ENCODE measurements around the gene LLGL2.

The LLGL2 gene

GRCh38 chr17:75561927-75562603 lies 36.6 kb downstream of the LLGL2 start:
- H3K4me3 ChIP-seq (ENCODE audit: low read depth, low read length) = no peak overlapping the region
- peak; percentile 22 for DNase-seq (ENCODE audit: low read depth)
- TF ChIP-seq CTCF (IDR thresholded peaks at IDR 0.05; ENCODE audit: low read depth, low read length, missing control alignments) = no peak
- in situ Hi-C loops (cut with HindIII; ENCODE audit: low sequenced_read_pairs) = no loop called here

- in situ Hi-C loops (cut with HindIII; ENCODE audit: low sequenced_read_pairs) = no loop called here
- H3K4me3 ChIP-seq (ENCODE audit: low read depth, low read length) = no peak overlapping the region
- no peak for DNase-seq (ENCODE audit: low read depth)
- no peak for TF ChIP-seq CTCF (IDR thresholded peaks at IDR 0.05; ENCODE audit: low read depth, low read length, missing control alignments)
These were observed 37.7 kb downstream of the LLGL2 start for GRCh38 chr17:75563063-75563758.

GRCh38 chr17:75564195-75564594 lies 38.7 kb downstream of the LLGL2 start:
- H3K4me3 ChIP-seq (ENCODE audit: low read depth, low read length) = no peak overlapping the region
- in situ Hi-C loops (cut with HindIII; ENCODE audit: low sequenced_read_pairs) = no loop called here
- DNase-seq (ENCODE audit: low read depth) = no peak

DNA sequence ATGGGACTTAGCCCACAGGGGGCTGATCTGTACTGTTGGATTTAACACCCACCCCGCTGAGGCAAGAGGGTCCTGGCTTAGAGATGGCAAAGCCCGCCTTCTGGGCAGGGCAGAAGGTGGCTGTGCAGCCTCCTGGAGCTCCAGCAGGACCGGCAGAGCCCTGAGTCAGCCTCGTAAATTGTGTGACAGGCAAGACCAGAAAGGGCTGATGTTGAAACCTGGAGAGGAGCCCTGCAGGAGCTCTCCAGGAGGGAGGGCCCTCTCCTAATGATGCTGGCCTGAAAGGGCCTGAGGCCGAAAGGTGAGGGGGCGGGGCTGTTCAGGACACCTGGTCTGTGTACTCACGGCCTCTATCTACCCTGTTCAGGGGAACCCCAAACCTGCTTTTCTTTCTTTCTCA lies 39.6 kb downstream of the LLGL2 start:
- in situ Hi-C loops (cut with HindIII; ENCODE audit: low sequenced_read_pairs) = no loop called here
- no peak for DNase-seq (ENCODE audit: low read depth)
- H3K4me3 ChIP-seq (ENCODE audit: low read depth, low read length) = no peak overlapping the region
- TF ChIP-seq CTCF (IDR thresholded peaks at IDR 0.05; ENCODE audit: low read depth, low read length, missing control alignments) = no peak

More at GRCh38 chr17:75564195-75564594, 38.7 kb downstream of the LLGL2 start:
- TF ChIP-seq CTCF (IDR thresholded peaks at IDR 0.05; ENCODE audit: low read depth, low read length, missing control alignments) = no peak

DNA sequence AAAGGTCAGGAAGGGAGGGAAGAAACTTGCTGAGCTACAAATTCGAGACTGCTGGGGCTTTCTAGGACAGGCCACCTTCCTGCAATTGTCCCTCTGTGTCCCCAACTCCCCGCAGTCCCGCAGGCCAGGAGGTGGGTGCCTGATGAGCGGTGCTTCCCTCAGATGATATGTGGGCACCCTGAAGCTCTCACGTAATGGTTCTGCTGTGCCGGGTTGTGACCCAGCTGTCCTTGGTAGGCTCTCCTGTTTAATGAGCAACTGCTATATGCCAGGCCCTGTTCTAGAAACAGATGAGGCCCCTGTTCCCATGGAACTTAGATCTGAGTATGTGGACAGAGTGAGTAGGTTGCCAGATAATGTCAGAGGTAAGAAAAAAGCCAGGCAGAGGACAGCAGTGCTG lies 40.1 kb downstream of the LLGL2 start:
- in situ Hi-C loops (cut with HindIII; ENCODE audit: low sequenced_read_pairs) = no loop called here
- H3K4me3 ChIP-seq (ENCODE audit: low read depth, low read length) = no peak overlapping the region
- no peak for DNase-seq (ENCODE audit: low read depth)
- TF ChIP-seq CTCF (IDR thresholded peaks at IDR 0.05; ENCODE audit: low read depth, low read length, missing control alignments) = no peak

DNA sequence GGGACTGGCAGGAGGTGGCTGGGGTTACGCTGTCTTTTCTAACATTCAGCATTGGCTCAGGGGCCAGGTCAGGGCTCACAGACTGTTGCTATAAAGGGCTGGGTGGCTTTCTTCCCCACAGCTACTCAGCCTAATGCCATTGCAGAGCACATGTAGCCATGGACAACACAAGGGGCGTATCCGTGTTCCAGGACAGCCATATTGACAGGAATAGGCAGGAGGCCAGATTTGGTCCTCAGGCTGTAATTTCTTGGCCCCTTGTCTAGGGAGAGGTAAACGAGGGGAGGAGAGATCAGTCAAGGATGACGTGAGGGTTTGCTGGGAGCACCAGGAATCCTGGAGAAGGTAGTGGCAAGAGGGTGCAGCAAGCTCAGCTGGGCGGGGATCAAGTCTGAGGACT lies 40.9 kb downstream of the LLGL2 start:
- in situ Hi-C loops (cut with HindIII; ENCODE audit: low sequenced_read_pairs) = no loop called here
- DNase-seq (ENCODE audit: low read depth) = no peak
- no peak overlapping the region for H3K4me3 ChIP-seq (ENCODE audit: low read depth, low read length)
- no peak for TF ChIP-seq CTCF (IDR thresholded peaks at IDR 0.05; ENCODE audit: low read depth, low read length, missing control alignments)
